Upper lobe of left lung (tissue), 6 donors: ENCODE results near the gene MYLK. TPM values are rescaled to one million over a fixed set of nuclear protein-coding genes. Genes with fewer than 3 reads are reported as not detected.

Source experiments
- ATAC-seq, 2 donors: fragments of 200-7000 bp; cut with Tn5 transposase; one replicate each; pipeline ENCODE4 v1.9.1; 2022; ENCODE audit warnings: mild to moderate bottlenecking in 2 of 2, moderate library complexity in 2 of 2; ENCODE audit not compliant: low FRiP score in 2 of 2
- DNase-seq, 2 donors: peaks; one replicate each; pipeline ENCODE4 v3.0.0-alpha.2; 2019 to 2020
- H3K27ac ChIP-seq, 4 donors: fragments of 200-600 bp; sonication (generic); one replicate each; pipeline ENCODE4 v1.5.1; 2016 to 2019
- H3K27me3 ChIP-seq, 4 donors: fragments of 200-600 bp; sonication (generic); one replicate each; pipeline ENCODE4 v1.5.1; 2017 to 2019
- H3K36me3 ChIP-seq, 4 donors: fragments of 200-600 bp; sonication (generic); one replicate each; pipeline ENCODE4 v1.5.1; 2016 to 2019
- H3K4me1 ChIP-seq, 4 donors: fragments of 200-600 bp; sonication (generic); one replicate each; pipeline ENCODE4 v1.5.1; 2018 to 2019
- H3K4me3 ChIP-seq, 4 donors: fragments of 200-600 bp; sonication (generic); one replicate each; pipeline ENCODE4 v1.5.1; 2017 to 2019; ENCODE audit warnings: mild to moderate bottlenecking in 2 of 4, moderate library complexity in 1 of 4
- H3K9me3 ChIP-seq, 4 donors: fragments of 200-600 bp; sonication (generic); one replicate each; pipeline ENCODE4 v1.5.1; 2018 to 2019
- CTCF ChIP-seq, 6 experiments: fragments of 450-650 bp in 4 of 6; fragments of 200-600 bp in 2 of 6; sonication (generic) in 2 of 6; IDR thresholded peaks; one replicate each; pipeline ENCODE4 v1.5.1; 2016 to 2019; ENCODE audit warnings: antibody characterized with exemption in 6 of 6
- EP300 ChIP-seq, 4 donors: sonication (generic); formaldehyde crosslinking; IDR thresholded peaks; one replicate each; pipeline ENCODE4 v1.5.1; 2017; ENCODE audit warnings: antibody characterized with exemption in 4 of 4, control low read depth in 2 of 4
- POLR2A ChIP-seq, 4 donors: fragments of 450-650 bp; IDR thresholded peaks; one replicate each; pipeline ENCODE4 v1.5.1; 2016 to 2017; ENCODE audit warnings: antibody characterized with exemption in 4 of 4, mild to moderate bottlenecking in 2 of 4
- POLR2AphosphoS5 ChIP-seq, 2 donors: sonication (generic); formaldehyde crosslinking; IDR thresholded peaks; one replicate each; pipeline ENCODE4 v1.5.1; 2017; ENCODE audit warnings: antibody characterized with exemption in 2 of 2
- WGBS, 2 donors: methylation state at CpG; one replicate each; pipeline ENCODE4 v1.1.5; 2017 to 2018; 5-methylcytosine and 5-hydroxymethylcytosine counted together
- total RNA-seq, 6 donors: library from RNA; depleted of rRNA in 4 of 6; stranded (reverse); fragments of >200 nt in 4 of 6; gene quantifications; one replicate each; pipeline versions ENCODE4 v1.1.0 to v1.2.1, GENCODE V29; 2016 to 2021
- donor health status: DM: no; HTN: no; CAD: no; lungs with moderate emphysema.
- donor health status: DM: no; HTN: yes; CAD: no; lungs with severe emphysema.

Gene MYLK
- total RNA-seq, 6 donors from 2014 or later = 105 to 378 (median 160) TPM

GRCh38 chr3:123878807-123879206 is 5.3 kb downstream of the MYLK start:
- peaks cover 0 to 7% (median 6%) of the 10 kb centered on the region in 4 donors for H3K4me1 ChIP-seq
- no peak overlapping the region for H3K27ac ChIP-seq
- DNase-seq = no peak
- no peaks in the 10 kb centered on the region for H3K36me3 ChIP-seq
- no peaks in the 10 kb centered on the region for H3K9me3 ChIP-seq
- no peak overlapping the region for H3K4me3 ChIP-seq
- 90 to 92% methylated on average over 7 of the region's 7 CpGs for WGBS, 2 donors
- TF ChIP-seq EP300 (IDR thresholded peaks at IDR 0.05) (no peak), CTCF (IDR thresholded peaks at IDR 0.05) (no peak), POLR2AphosphoS5 (IDR thresholded peaks at IDR 0.05) (no peak), POLR2A (IDR thresholded peaks at IDR 0.05) (no peak)
- H3K27me3 ChIP-seq = peaks cover 0 to 3% (median 0%) of the 10 kb centered on the region in 4 donors
- ATAC-seq = no peak

GRCh38 chr3:123877965-123878364 is 6.2 kb downstream of the MYLK start:
- H3K9me3 ChIP-seq = no peaks in the 10 kb centered on the region
- 78 to 89% methylated on average over 4 of the region's 4 CpGs for WGBS, 2 donors
- no peak overlapping the region for H3K27ac ChIP-seq
- ATAC-seq (no peak), DNase-seq (no peak)
- H3K4me1 ChIP-seq = no peaks in the 10 kb centered on the region
- no peaks in the 10 kb centered on the region for H3K36me3 ChIP-seq
- no peak overlapping the region for H3K4me3 ChIP-seq
- TF ChIP-seq EP300 (IDR thresholded peaks at IDR 0.05) (no peak), POLR2A (IDR thresholded peaks at IDR 0.05) (no peak), CTCF (IDR thresholded peaks at IDR 0.05) (no peak), POLR2AphosphoS5 (IDR thresholded peaks at IDR 0.05) (no peak)
- H3K27me3 ChIP-seq = peaks cover 0 to 3% (median 0%) of the 10 kb centered on the region in 4 donors

DNA sequence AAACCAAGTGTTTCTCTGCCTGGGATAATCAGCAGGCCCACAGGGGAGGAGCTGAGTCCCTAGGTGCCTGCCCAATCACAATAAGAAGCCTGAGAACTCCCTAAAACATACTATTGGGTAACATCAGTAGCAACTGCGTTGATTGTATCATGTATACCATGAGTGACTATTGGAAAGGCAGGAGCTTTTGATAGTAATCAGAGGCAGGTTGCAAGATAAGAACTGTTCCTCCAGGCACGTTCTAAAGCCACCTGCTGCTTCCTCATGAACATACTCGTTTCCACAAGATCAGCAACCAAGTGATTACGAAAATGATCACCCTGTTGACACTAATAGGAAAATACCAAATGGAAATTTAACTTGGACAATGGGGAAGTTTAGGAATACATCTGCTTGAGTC is 6.7 kb downstream of the MYLK start:
- 70 to 80% methylated on average over 4 of the region's 4 CpGs for WGBS, 2 donors
- Histone ChIP-seq H3K4me1 (no peaks in the 10 kb centered on the region), H3K9me3 (no peaks in the 10 kb centered on the region), H3K27ac (no peak overlapping the region), H3K36me3 (no peaks in the 10 kb centered on the region), H3K4me3 (no peak overlapping the region), H3K27me3 (peaks cover 0 to 2% (median 0%) of the 10 kb centered on the region in 4 donors)
- ATAC-seq (no peak), DNase-seq (no peak)
- no peak for TF ChIP-seq POLR2A (IDR thresholded peaks at IDR 0.05)
- TF ChIP-seq POLR2AphosphoS5 (IDR thresholded peaks at IDR 0.05) = no peak
- TF ChIP-seq CTCF (IDR thresholded peaks at IDR 0.05) = no peak
- no peak for TF ChIP-seq EP300 (IDR thresholded peaks at IDR 0.05)

DNA sequence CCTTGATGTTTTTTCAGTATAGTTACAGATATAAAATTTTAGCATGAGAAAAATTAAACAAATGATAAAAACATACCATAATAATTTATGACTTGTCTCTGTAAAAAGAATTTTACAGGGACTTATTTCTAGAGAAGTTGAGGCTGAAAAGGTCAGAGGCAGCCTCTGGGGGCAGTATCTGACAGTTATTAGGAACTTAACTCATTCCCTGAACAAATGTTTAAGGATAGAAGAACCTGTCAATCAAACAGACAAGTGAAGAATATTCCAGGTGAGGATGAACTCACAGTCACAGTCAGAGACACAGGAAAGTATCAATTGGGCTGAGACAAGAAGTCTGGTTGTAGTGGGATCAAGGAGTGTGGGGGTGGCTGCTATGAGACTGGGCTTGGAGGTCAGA is 7.3 kb downstream of the MYLK start:
- no peaks in the 10 kb centered on the region for H3K36me3 ChIP-seq
- H3K4me1 ChIP-seq = no peaks in the 10 kb centered on the region
- no peak for DNase-seq
- no peak for TF ChIP-seq EP300 (IDR thresholded peaks at IDR 0.05)
- no peak for TF ChIP-seq POLR2A (IDR thresholded peaks at IDR 0.05)
- TF ChIP-seq CTCF (IDR thresholded peaks at IDR 0.05) = no peak
- no peak for TF ChIP-seq POLR2AphosphoS5 (IDR thresholded peaks at IDR 0.05)
- no peak overlapping the region for H3K27ac ChIP-seq
- H3K4me3 ChIP-seq = no peak overlapping the region
- no peak for ATAC-seq
- H3K27me3 ChIP-seq = no peaks in the 10 kb centered on the region
- no peaks in the 10 kb centered on the region for H3K9me3 ChIP-seq

GRCh38 chr3:123872621-123873020 is 11.5 kb downstream of the MYLK start:
- H3K36me3 ChIP-seq = no peaks in the 10 kb centered on the region
- no peaks in the 10 kb centered on the region for H3K27me3 ChIP-seq
- ATAC-seq (no peak), DNase-seq (no peak)
- H3K9me3 ChIP-seq = no peaks in the 10 kb centered on the region
- H3K4me3 ChIP-seq = no peak overlapping the region
- H3K27ac ChIP-seq = no peak overlapping the region
- no peaks in the 10 kb centered on the region for H3K4me1 ChIP-seq
- WGBS, 2 donors = 91 to 92% methylated on average over 1 of the region's 1 CpG
- TF ChIP-seq EP300 (IDR thresholded peaks at IDR 0.05) (no peak), POLR2A (IDR thresholded peaks at IDR 0.05) (no peak), CTCF (IDR thresholded peaks at IDR 0.05) (no peak)
